ENCODE data around the gene PPP1R37.
A peak's percentile ranks its signal among the peaks of the same experiment; 100 is the strongest.

PPP1R37 gene

GRCh38 chr19:45119582-45119981 is 26.6 kb downstream of the PPP1R37 start:
- Mint-ChIP-seq H3K27me3 (ENCODE audit: low read depth) (no peaks in the 10 kb centered on the region), H3K4me1 (peaks cover 54% of the 10 kb centered on the region), H3K4me3 (no peak overlapping the region), H3K9me3 (no peaks in the 10 kb centered on the region), H3K36me3 (ENCODE audit: low read depth) (no peaks in the 10 kb centered on the region), H3K27ac (no peak overlapping the region)
- TF ChIP-seq CTCF (IDR thresholded peaks at IDR 0.05; ENCODE audit: unreplicated experiment in 3 of 3) = no peak

GRCh38 chr19:45121827-45122345 is 28.9 kb downstream of the PPP1R37 start:
- no peak for TF ChIP-seq CTCF (IDR thresholded peaks at IDR 0.05; ENCODE audit: unreplicated experiment in 3 of 3)
- H3K9me3 Mint-ChIP-seq = no peaks in the 10 kb centered on the region
- H3K27me3 Mint-ChIP-seq (ENCODE audit: low read depth) = no peaks in the 10 kb centered on the region
- no peak overlapping the region for H3K4me3 Mint-ChIP-seq
- H3K27ac Mint-ChIP-seq = no peak overlapping the region
- H3K36me3 Mint-ChIP-seq (ENCODE audit: low read depth) = no peaks in the 10 kb centered on the region
- peaks cover 33% of the 10 kb centered on the region for H3K4me1 Mint-ChIP-seq

GRCh38 chr19:45122832-45123231 is 29.9 kb downstream of the PPP1R37 start:
- no peaks in the 10 kb centered on the region for H3K36me3 Mint-ChIP-seq (ENCODE audit: low read depth)
- TF ChIP-seq CTCF (IDR thresholded peaks at IDR 0.05; ENCODE audit: unreplicated experiment in 3 of 3) = no peak
- no peaks in the 10 kb centered on the region for H3K27me3 Mint-ChIP-seq (ENCODE audit: low read depth)
- peaks cover 28% of the 10 kb centered on the region for H3K4me1 Mint-ChIP-seq
- no peak overlapping the region for H3K4me3 Mint-ChIP-seq
- H3K27ac Mint-ChIP-seq = no peak overlapping the region
- H3K9me3 Mint-ChIP-seq = no peaks in the 10 kb centered on the region

- H3K4me3 Mint-ChIP-seq = no peak overlapping the region
- H3K9me3 Mint-ChIP-seq = no peaks in the 10 kb centered on the region
- H3K36me3 Mint-ChIP-seq (ENCODE audit: low read depth) = no peaks in the 10 kb centered on the region
- peak overlapping the region in 2 of 3 experiments; percentile 17 to 73 for H3K27ac Mint-ChIP-seq
- TF ChIP-seq CTCF (IDR thresholded peaks at IDR 0.05; ENCODE audit: unreplicated experiment in 3 of 3) = no peak
- peaks cover 28% of the 10 kb centered on the region for H3K4me1 Mint-ChIP-seq
- no peaks in the 10 kb centered on the region for H3K27me3 Mint-ChIP-seq (ENCODE audit: low read depth)
Measured at GRCh38 chr19:45123440-45123850, 30.5 kb downstream of the PPP1R37 start.

- peaks cover 28% of the 10 kb centered on the region for H3K4me1 Mint-ChIP-seq
- TF ChIP-seq CTCF (IDR thresholded peaks at IDR 0.05; ENCODE audit: unreplicated experiment in 3 of 3) = no peak
- no peaks in the 10 kb centered on the region for H3K27me3 Mint-ChIP-seq (ENCODE audit: low read depth)
- no peak overlapping the region for H3K4me3 Mint-ChIP-seq
- H3K9me3 Mint-ChIP-seq = no peaks in the 10 kb centered on the region
- peak overlapping the region in 2 of 3 experiments; percentile 17 to 73 for H3K27ac Mint-ChIP-seq
- H3K36me3 Mint-ChIP-seq (ENCODE audit: low read depth) = no peaks in the 10 kb centered on the region
Measured at GRCh38 chr19:45124021-45124420, 31.0 kb downstream of the PPP1R37 start.

GRCh38 chr19:45125360-45125759 is 32.4 kb downstream of the PPP1R37 start:
- TF ChIP-seq CTCF (IDR thresholded peaks at IDR 0.05; ENCODE audit: unreplicated experiment in 3 of 3) = no peak
- Mint-ChIP-seq H3K9me3 (no peaks in the 10 kb centered on the region), H3K4me3 (no peak overlapping the region), H3K27ac (no peak overlapping the region), H3K27me3 (ENCODE audit: low read depth) (no peaks in the 10 kb centered on the region), H3K36me3 (ENCODE audit: low read depth) (no peaks in the 10 kb centered on the region), H3K4me1 (peaks cover 28% of the 10 kb centered on the region)
